Tibial artery (tissue), 4 donors: ENCODE data around the gene KCP.

Source experiments
- DNase-seq, 2 donors: peaks; one replicate each; pipeline ENCODE4 v3.0.0-alpha.2; 2019
- H3K27ac ChIP-seq, 2 donors: fragments of 200-600 bp; sonication (generic) in 1 of 2; 1 replicate in 1 of 2; 2 replicates in 1 of 2; pipeline ENCODE4 v1.5.1; 2018 to 2019; ENCODE audit warnings: mild to moderate bottlenecking in 1 of 2
- H3K27me3 ChIP-seq, 2 donors: fragments of 200-600 bp; sonication (generic) in 1 of 2; one replicate each; pipeline versions ENCODE4 v1.5.1 to v1.6.0; 2016 to 2019
- H3K36me3 ChIP-seq, 3 donors: fragments of 200-600 bp; sonication (generic) in 2 of 3; one replicate each; pipeline ENCODE4 v1.5.1; 2016 to 2019; ENCODE audit warnings: mild to moderate bottlenecking in 2 of 3
- H3K4me1 ChIP-seq, 4 donors: fragments of 200-600 bp; sonication (generic) in 2 of 4; 1 replicate in 3 of 4; 2 replicates in 1 of 4; pipeline ENCODE4 v1.5.1; 2016 to 2019
- H3K4me3 ChIP-seq, 2 donors: fragments of 200-600 bp; sonication (generic) in 1 of 2; 1 replicate in 1 of 2; 2 replicates in 1 of 2; pipeline ENCODE4 v1.5.1; 2018 to 2019; ENCODE audit warnings: mild to moderate bottlenecking in 2 of 2
- H3K9me3 ChIP-seq, 3 donors: fragments of 200-600 bp; sonication (generic) in 1 of 3; one replicate each; pipeline ENCODE4 v1.5.1; 2016 to 2019
- intact Hi-C: fragments of 100-400 bp; cut with DNase I; formaldehyde crosslinking; loops from one replicate; pipeline ENCODE4 v1.15.0; 2023; ENCODE audit warnings: low total_unique reads
- TF ChIP-seq, protein P1 (sequence below), 2 experiments: fragments of 200-600 bp in 1 of 2; fragments of 450-650 bp in 1 of 2; IDR thresholded peaks; one replicate each; pipeline ENCODE4 v1.5.1; 2017 to 2019; ENCODE audit warnings: antibody characterized with exemption in 2 of 2, mild to moderate bottlenecking in 1 of 2, moderate library complexity in 1 of 2

Gene KCP

DNA sequence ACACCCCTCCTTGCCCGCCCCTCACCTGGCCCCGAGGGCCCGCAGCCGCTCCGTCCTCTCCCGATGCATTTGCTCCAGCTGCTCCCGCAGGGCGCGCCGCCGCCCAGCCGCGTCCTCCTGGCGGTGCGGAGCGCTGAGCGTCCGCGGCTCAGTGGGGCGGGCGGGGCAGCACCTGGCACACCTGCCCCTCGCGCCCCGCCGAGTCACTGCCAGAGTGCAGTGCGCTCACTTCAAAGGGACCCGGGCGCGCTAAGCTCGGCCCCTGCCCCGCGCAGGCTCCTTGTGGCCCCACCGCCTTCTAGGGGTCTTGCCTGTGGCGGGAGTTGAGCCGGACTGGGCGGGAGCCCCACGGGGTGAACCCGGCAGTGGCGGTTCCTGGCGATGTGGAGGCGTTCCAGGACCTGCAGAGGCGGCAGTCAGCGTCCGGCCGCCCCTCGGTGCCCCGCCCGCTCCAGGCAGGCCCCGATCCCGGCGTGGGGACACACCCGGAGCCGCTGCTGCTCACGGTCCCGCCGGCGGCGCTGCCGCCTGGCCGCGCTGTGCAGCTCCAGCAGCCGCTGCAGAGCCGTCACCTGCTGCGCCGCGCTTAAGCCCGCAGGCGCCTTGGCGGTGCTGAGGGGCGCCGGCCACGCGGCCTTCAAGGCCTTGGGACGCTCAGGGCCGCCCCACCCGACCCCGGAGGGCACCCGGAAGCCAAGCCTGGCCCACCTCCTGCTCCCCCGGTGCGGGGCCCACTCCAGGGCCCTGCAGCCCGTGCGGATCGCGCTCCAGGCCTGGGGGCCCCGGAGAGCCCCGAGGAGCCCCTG is 41.2 kb downstream of the KCP start:
- intact Hi-C loops = loop anchor here (10.0 kb wide), 1 partner anchor 135 kb away; the partner anchor contains the start of gene CALU
- DNase-seq = no peak
- peak overlapping the region; percentile 38 to 40 for H3K27ac ChIP-seq
- peaks cover 8 to 22% (median 14%) of the 10 kb centered on the region in 3 donors for H3K36me3 ChIP-seq
- peaks cover 0 to 6% of the 10 kb centered on the region in 2 donors for H3K27me3 ChIP-seq
- peaks cover 0 to 30% (median 22%) of the 10 kb centered on the region in 4 donors for H3K4me1 ChIP-seq
- H3K9me3 ChIP-seq = no peaks in the 10 kb centered on the region
- H3K4me3 ChIP-seq = peak overlapping the region; percentile 50 to 68
- TF ChIP-seq, protein P1, sequence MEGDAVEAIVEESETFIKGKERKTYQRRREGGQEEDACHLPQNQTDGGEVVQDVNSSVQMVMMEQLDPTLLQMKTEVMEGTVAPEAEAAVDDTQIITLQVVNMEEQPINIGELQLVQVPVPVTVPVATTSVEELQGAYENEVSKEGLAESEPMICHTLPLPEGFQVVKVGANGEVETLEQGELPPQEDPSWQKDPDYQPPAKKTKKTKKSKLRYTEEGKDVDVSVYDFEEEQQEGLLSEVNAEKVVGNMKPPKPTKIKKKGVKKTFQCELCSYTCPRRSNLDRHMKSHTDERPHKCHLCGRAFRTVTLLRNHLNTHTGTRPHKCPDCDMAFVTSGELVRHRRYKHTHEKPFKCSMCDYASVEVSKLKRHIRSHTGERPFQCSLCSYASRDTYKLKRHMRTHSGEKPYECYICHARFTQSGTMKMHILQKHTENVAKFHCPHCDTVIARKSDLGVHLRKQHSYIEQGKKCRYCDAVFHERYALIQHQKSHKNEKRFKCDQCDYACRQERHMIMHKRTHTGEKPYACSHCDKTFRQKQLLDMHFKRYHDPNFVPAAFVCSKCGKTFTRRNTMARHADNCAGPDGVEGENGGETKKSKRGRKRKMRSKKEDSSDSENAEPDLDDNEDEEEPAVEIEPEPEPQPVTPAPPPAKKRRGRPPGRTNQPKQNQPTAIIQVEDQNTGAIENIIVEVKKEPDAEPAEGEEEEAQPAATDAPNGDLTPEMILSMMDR (IDR thresholded peaks at IDR 0.05) = peak; percentile 25 to 43

DNA sequence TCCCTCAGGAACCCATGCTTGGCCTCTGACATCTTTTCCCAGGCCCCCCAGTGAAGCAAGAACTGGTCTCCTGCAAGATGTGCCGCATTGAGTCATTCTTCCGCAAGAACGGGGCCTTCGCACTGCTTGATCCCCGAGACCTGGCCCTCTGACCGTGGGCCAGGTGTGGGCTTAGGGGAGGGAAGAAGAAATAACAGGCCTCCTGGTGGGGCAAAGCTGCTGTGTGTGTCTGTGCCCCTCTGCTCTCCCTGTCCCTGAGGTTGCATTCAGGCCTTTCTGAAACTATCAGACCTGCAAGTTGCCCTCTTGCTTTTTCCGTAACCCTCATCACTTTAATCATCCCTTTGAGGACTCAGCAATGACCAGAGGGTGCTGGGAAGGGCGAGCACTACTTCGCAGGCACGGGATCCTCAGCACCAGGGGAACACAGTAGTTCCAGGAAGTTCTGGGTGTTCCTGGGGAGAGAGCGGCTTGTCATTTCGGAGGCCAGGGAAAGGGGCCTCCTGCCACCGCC is 41.8 kb downstream of the KCP start:
- TF ChIP-seq, protein P1 (IDR thresholded peaks at IDR 0.05) = no peak
- peaks cover 0 to 2% of the 10 kb centered on the region in 2 donors for H3K27me3 ChIP-seq
- H3K4me3 ChIP-seq = peak overlapping the region; percentile 50 to 68
- H3K27ac ChIP-seq = no peak overlapping the region
- H3K4me1 ChIP-seq = peaks cover 0 to 37% (median 28%) of the 10 kb centered on the region in 4 donors
- H3K9me3 ChIP-seq = no peaks in the 10 kb centered on the region
- intact Hi-C loops = loop anchor here (10.0 kb wide), 1 partner anchor 134 kb away; the partner anchor contains the start of gene CALU
- no peak for DNase-seq
- H3K36me3 ChIP-seq = peaks cover 8 to 22% (median 14%) of the 10 kb centered on the region in 3 donors

DNA sequence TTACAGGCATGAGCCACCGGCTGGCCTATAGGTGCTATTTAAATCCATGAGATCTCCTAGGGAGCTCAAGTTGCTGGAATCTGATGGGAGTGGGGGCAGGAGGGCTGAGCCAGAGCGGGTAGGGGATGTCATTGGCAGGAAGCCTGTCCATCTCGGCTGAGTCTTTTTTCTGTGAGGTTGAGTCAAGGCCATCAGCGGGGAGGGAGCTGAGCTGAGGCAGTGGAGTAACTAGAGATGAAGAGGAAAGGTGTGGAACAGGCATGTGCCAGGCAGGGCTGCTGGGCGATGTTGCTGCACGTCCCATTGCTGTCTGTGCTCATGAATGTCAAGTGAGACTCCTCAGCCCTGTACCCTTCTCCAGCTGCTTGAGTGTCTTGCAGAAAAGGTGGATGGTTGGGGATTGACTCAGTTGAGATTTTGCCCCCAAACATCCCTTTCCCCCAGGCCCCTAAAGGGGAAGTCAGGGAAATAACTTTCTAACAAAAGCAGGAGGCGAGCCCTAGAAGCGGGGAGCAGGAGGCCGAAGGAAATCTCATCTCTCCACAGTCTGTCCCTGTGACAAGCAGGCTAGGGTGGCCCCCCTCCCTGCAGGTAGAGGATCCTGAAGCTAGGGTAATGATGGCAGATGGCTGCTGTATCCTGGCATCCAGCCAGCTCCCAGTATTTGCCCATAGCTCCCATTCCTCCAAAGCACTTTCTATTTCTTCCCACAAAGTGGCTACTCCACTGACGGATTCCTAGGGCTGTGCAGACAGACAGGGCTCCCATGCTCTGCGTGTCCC is 42.5 kb downstream of the KCP start:
- no peak overlapping the region for H3K27ac ChIP-seq
- DNase-seq = no peak
- H3K4me3 ChIP-seq = no peak overlapping the region
- peaks cover 0 to 2% of the 10 kb centered on the region in 2 donors for H3K27me3 ChIP-seq
- intact Hi-C loops = loop anchor here (10.0 kb wide), 1 partner anchor 133 kb away; the partner anchor contains the start of gene CALU
- peaks cover 0 to 43% (median 33%) of the 10 kb centered on the region in 4 donors for H3K4me1 ChIP-seq
- TF ChIP-seq, protein P1 (IDR thresholded peaks at IDR 0.05) = no peak
- no peaks in the 10 kb centered on the region for H3K9me3 ChIP-seq
- H3K36me3 ChIP-seq = peaks cover 8 to 22% (median 14%) of the 10 kb centered on the region in 3 donors

DNA sequence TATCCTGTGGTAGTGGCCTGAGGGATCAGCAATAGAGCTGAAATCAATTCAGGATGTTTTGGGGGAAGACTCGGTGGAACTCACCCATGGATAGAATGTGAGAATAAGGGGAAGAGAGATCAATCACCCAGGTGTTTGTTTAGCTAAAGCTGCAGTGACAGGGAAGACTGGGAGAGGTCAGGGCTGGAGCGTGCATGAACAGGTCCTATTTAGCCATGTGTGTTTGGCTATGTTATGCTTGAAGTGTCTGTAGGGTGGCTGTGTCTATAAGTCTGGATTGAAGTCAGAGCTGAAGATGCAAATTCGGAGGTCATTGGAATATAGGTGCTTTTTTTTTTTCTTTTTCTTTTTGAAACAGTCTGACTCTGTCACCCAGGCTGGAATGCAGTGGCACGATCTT is 43.3 kb downstream of the KCP start:
- Histone ChIP-seq H3K9me3 (no peaks in the 10 kb centered on the region), H3K4me3 (no peak overlapping the region), H3K27me3 (peaks cover 0 to 2% of the 10 kb centered on the region in 2 donors), H3K27ac (no peak overlapping the region), H3K4me1 (peaks cover 0 to 44% (median 34%) of the 10 kb centered on the region in 4 donors), H3K36me3 (peaks cover 8 to 22% (median 14%) of the 10 kb centered on the region in 3 donors)
- intact Hi-C loops = loop anchor here (10.0 kb wide), 1 partner anchor 132 kb away; the partner anchor contains the start of gene CALU
- DNase-seq = no peak
- TF ChIP-seq, protein P1 (IDR thresholded peaks at IDR 0.05) = no peak
